ENCODE data around the gene CAST. TPM values are rescaled to one million over a fixed set of nuclear protein-coding genes. Genes with fewer than 3 reads are reported as not detected.

Gene CAST, protein sequence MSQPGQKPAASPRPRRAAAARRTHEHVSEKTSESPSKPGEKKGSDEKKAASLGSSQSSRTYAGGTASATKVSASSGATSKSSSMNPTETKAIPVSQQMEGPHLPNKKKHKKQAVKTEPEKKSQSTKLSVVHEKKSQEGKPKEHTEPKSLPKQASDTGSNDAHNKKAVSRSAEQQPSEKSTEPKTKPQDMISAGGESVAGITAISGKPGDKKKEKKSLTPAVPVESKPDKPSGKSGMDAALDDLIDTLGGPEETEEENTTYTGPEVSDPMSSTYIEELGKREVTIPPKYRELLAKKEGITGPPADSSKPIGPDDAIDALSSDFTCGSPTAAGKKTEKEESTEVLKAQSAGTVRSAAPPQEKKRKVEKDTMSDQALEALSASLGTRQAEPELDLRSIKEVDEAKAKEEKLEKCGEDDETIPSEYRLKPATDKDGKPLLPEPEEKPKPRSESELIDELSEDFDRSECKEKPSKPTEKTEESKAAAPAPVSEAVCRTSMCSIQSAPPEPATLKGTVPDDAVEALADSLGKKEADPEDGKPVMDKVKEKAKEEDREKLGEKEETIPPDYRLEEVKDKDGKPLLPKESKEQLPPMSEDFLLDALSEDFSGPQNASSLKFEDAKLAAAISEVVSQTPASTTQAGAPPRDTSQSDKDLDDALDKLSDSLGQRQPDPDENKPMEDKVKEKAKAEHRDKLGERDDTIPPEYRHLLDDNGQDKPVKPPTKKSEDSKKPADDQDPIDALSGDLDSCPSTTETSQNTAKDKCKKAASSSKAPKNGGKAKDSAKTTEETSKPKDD
- total RNA-seq = 100 to 1,000 TPM; 119 to 218 (median 173) TPM
- 100 to 1,000 TPM in 1 of 2 donors, 10 to 100 TPM in 1; 61.2 to 276 TPM for polyA plus RNA-seq
- long read RNA-seq, donor 1, partial matches to known transcripts = 57 of 102 reads
- long read RNA-seq, donor 1, other reads (novel, unspliced or antisense) = 44 of 102 reads
- long read RNA-seq, donor 2, partial matches to known transcripts = 7 of 7 reads
- long read RNA-seq, donor 2, other reads (novel, unspliced or antisense) = 0 of 7 reads
- long read RNA-seq, donor 3, full-length matches to known transcripts = 12 of 176 reads
- long read RNA-seq, donor 3, partial matches to known transcripts = 68 of 176 reads
- long read RNA-seq, donor 3, other reads (novel, unspliced or antisense) = 96 of 176 reads

DNA sequence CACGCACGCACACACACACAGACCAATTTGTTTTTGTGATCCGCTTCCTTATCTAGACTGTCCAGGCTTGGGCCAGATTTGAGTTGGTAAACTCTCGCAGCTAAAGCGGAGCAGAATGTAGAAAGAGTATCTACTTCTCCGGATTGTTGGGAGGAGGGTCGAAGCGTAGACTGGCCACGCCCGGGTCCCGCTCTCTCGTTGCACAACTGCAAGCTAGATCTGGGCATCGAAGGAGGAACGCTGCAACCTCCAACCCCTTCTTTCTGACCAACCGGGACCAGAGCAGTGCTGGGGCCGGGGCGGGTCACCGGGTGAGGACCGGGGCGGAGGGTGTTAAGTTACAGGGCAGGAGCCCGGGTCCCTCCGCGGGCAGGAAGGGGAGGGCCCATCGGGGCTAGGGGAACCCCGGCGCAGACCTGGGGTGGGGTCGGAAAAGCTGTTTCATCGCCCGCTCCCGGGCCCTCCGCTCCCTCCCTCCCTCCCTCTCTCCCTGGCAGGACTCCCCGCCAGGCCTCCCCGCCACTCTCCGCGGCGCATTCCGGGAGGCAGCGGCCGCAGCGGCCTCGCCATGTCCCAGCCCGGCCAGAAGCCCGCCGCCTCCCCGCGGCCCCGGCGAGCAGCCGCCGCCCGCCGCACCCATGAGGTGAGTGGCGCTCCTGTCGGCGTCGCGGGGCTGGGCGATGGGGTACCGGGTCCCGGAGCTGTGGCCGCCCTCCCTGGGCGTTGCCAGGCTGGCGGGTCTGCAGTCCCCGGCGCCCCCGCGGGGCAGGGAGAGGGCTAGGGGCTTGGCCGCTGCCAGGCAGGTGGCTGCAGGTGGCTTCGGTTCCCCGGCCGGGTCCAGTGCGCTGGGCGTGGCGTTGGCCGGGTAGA, at the start of gene CAST:
CAST (plus strand) TSS at position 522 of the 870 bp plus-strand sequence; CDS start at position 569, 47 bp downstream.
- no peaks in the 10 kb centered on the region for H3K36me3 ChIP-seq
- WGBS, 3 donors = 1% methylated on average over 38 to 75 of the region's 75 CpGs
- DNase-seq = peak; percentile 79 to 88 (median 82)
- TF ChIP-seq EP300 (IDR thresholded peaks at IDR 0.05) (peak; percentile 45), POLR2A (IDR thresholded peaks at IDR 0.05) (no peak)
- TF ChIP-seq, protein P1, sequence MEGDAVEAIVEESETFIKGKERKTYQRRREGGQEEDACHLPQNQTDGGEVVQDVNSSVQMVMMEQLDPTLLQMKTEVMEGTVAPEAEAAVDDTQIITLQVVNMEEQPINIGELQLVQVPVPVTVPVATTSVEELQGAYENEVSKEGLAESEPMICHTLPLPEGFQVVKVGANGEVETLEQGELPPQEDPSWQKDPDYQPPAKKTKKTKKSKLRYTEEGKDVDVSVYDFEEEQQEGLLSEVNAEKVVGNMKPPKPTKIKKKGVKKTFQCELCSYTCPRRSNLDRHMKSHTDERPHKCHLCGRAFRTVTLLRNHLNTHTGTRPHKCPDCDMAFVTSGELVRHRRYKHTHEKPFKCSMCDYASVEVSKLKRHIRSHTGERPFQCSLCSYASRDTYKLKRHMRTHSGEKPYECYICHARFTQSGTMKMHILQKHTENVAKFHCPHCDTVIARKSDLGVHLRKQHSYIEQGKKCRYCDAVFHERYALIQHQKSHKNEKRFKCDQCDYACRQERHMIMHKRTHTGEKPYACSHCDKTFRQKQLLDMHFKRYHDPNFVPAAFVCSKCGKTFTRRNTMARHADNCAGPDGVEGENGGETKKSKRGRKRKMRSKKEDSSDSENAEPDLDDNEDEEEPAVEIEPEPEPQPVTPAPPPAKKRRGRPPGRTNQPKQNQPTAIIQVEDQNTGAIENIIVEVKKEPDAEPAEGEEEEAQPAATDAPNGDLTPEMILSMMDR (IDR thresholded peaks at IDR 0.05) = no peak
- intact Hi-C loops (cut with DNase I) = no loop called here
- H3K27ac ChIP-seq = peak within 1 kb of the TSS; percentile 91 to 99
- peak within 1 kb of the TSS; percentile 97 for H3K4me3 ChIP-seq
- H3K9me3 ChIP-seq = no peaks in the 10 kb centered on the region
- no peaks in the 10 kb centered on the region for H3K4me1 ChIP-seq (ENCODE audit: insufficient read depth)
- H3K27me3 ChIP-seq = no peaks in the 10 kb centered on the region

DNA sequence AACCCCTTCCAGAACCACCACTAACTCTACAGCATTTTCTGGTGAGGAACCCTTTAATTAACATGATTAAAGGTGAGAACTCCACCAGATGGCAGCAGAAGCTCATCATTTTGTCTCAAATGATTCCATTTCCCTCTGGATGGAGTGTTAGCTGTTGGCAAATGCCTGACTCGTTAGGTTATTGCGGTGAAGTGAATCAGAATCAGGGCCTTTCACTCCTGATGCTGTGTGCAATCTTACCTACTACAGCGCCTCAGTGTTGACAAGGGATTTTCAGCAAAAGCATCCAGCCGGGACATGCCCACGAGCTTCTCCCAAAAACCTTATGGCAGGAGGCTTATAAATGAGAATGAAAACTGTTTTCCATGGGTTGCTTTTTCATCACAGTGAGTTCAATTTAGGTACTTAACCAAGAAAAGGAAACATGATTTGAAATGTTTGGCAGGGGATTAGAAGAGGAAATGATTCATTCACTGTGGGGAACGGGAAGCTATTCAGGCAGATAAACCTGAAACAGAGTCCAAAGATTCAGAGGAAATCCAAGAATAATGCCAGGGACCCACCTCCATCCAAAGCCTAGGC, 48.0 kb upstream of the CAST start:
- no peak overlapping the region for H3K4me3 ChIP-seq
- intact Hi-C loops (cut with DNase I) = loop anchor here in 2 of 4 donors (5.0 to 10.0 kb wide), 4 partner anchors 81 to 551 kb away; no protein-coding TSS in a partner anchor

DNA sequence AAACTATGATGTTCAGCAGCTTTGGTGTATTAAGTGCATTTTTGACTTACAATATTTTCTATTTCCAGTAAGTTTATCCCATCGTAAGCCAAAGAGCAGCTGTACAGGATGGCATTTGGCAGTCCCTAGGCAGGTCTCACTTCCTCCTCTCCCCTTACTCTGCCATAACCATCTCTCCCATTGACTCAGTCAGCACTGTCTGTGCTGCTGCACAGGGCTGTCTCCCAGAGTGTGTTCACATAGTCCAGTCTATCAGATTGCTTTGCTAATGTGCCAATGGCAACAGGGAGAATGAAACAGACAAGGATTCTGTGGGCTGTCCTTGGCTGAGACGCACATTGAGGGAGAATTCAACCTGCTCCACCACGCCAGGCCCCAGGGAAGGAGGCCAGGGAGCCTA, 47.0 kb upstream of the CAST start:
- Histone ChIP-seq H3K27ac (no peak overlapping the region), H3K9me3 (no peaks in the 10 kb centered on the region), H3K4me1 (ENCODE audit: insufficient read depth) (no peaks in the 10 kb centered on the region), H3K27me3 (no peaks in the 10 kb centered on the region), H3K4me3 (no peak overlapping the region), H3K36me3 (no peaks in the 10 kb centered on the region)
- no peak for TF ChIP-seq POLR2A (IDR thresholded peaks at IDR 0.05)
- TF ChIP-seq, protein P1 (IDR thresholded peaks at IDR 0.05) = no peak
- TF ChIP-seq EP300 (IDR thresholded peaks at IDR 0.05) = no peak
- intact Hi-C loops (cut with DNase I) = loop anchor here in 2 of 4 donors (10.0 kb wide), 3 partner anchors 80 to 550 kb away; no protein-coding TSS in a partner anchor
- WGBS, 3 donors = 90 to 94% (median 91%) methylated on average over 3 of the region's 3 CpGs
- no peak for DNase-seq

More for the DNA sequence above, 48.0 kb upstream of the CAST start:
- Histone ChIP-seq H3K9me3 (no peaks in the 10 kb centered on the region), H3K27me3 (no peaks in the 10 kb centered on the region), H3K4me1 (ENCODE audit: insufficient read depth) (no peaks in the 10 kb centered on the region), H3K36me3 (no peaks in the 10 kb centered on the region), H3K27ac (no peak overlapping the region)
- DNase-seq = peak in 4 of 5 donors; percentile 31 to 75 (median 52)
- 5 to 11% (median 9%) methylated on average over 6 of the region's 6 CpGs for WGBS, 3 donors
- TF ChIP-seq POLR2A (IDR thresholded peaks at IDR 0.05) (no peak), EP300 (IDR thresholded peaks at IDR 0.05) (no peak)
- TF ChIP-seq, protein P1 (IDR thresholded peaks at IDR 0.05) = peak; percentile 36 to 70 (median 70)
